Testis (tissue), 3 donors: ENCODE data around the gene MEIS3. TPM values are rescaled to one million over a fixed set of nuclear protein-coding genes. Genes with fewer than 3 reads are reported as not detected.

Experiments used
- DNase-seq: peaks from one replicate; pipeline ENCODE4 v3.0.0-alpha.2; 2019
- H3K27ac ChIP-seq, 2 donors: fragments of 200-600 bp; sonication (generic); one replicate each; pipeline ENCODE4 v1.5.1; 2019
- H3K27me3 ChIP-seq: fragments of 200-600 bp; sonication (generic); one replicate; pipeline ENCODE4 v1.5.1; 2019
- H3K36me3 ChIP-seq: fragments of 200-600 bp; sonication (generic); one replicate; pipeline ENCODE4 v1.5.1; 2017; ENCODE audit warnings: low read depth; ENCODE audit errors: missing control alignments
- H3K4me1 ChIP-seq: fragments of 200-600 bp; sonication (generic); one replicate; pipeline ENCODE4 v1.5.1; 2019
- H3K4me3 ChIP-seq, 2 donors: fragments of 200-600 bp; sonication (generic); one replicate each; pipeline ENCODE4 v1.5.1; 2017 to 2019
- H3K9me3 ChIP-seq: fragments of 200-600 bp; sonication (generic); one replicate; pipeline ENCODE4 v1.5.1; 2017
- CTCF ChIP-seq, 3 experiments: fragments of 450-650 bp in 2 of 3; fragments of 200-600 bp in 1 of 3; sonication (generic) in 1 of 3; IDR thresholded peaks; one replicate each; pipeline ENCODE4 v1.5.1; 2016 to 2019; ENCODE audit warnings: antibody characterized with exemption in 3 of 3, mild to moderate bottlenecking in 2 of 3, moderate library complexity in 1 of 3
- POLR2A ChIP-seq: fragments of 450-650 bp; IDR thresholded peaks from one replicate; pipeline ENCODE4 v1.6.1; 2017; ENCODE audit warnings: antibody characterized with exemption, mild to moderate bottlenecking, moderate library complexity
- WGBS, 2 donors: methylation state at CpG; one replicate each; pipeline ENCODE4 v1.1.5; 2018; 5-methylcytosine and 5-hydroxymethylcytosine counted together
- intact Hi-C: fragments of 100-400 bp; cut with DNase I; formaldehyde crosslinking; loops from one replicate; pipeline ENCODE4 v1.15.1; 2023; ENCODE audit warnings: low total_unique reads
- polyA plus RNA-seq: library from polyadenylated mRNA; stranded (reverse); fragments of 350-450 nt; fragmentation: Illumina TruSeq; extraction: RNeasy Lipid Tissue Mini Kit (QIAGEN cat#74804); gene quantifications from one replicate; pipeline ENCODE4 v1.2.3, GENCODE V29; 2014; ENCODE audit warnings: low read depth, low replicate concordance; ENCODE audit not compliant: insufficient read depth
- total RNA-seq, 2 donors: library from RNA; depleted of rRNA; stranded (reverse); fragments of >200 nt; gene quantifications; one replicate each; pipeline ENCODE4 v1.2.3, GENCODE V29; 2016

The MEIS3 gene
- total and polyA plus RNA-seq, 3 donors from 2014 or later = 12.5 to 21.3 (median 17.4) TPM

- intact Hi-C loops = loop anchor here (10.0 kb wide), 1 partner anchor 82 kb away; the partner anchor contains the start of gene NAPA
- no peaks in the 10 kb centered on the region for H3K36me3 ChIP-seq
- no peak overlapping the region for H3K27ac ChIP-seq
- DNase-seq = no peak
- H3K27me3 ChIP-seq = no peaks in the 10 kb centered on the region
- TF ChIP-seq CTCF (IDR thresholded peaks at IDR 0.05) (no peak), POLR2A (no peak)
- WGBS, 2 donors = 73 to 77% methylated on average over 1 of the region's 1 CpG
- H3K9me3 ChIP-seq = no peaks in the 10 kb centered on the region
- no peak overlapping the region for H3K4me3 ChIP-seq
- H3K4me1 ChIP-seq = peaks cover 6% of the 10 kb centered on the region
Measured at GRCh38 chr19:47433121-47433520, 13.8 kb upstream of the MEIS3 start.

GRCh38 chr19:47432499-47432898, 13.2 kb upstream of the MEIS3 start:
- no peak for DNase-seq
- H3K4me1 ChIP-seq = peaks cover 8% of the 10 kb centered on the region
- no peaks in the 10 kb centered on the region for H3K27me3 ChIP-seq
- H3K4me3 ChIP-seq = no peak overlapping the region
- TF ChIP-seq CTCF (IDR thresholded peaks at IDR 0.05) (no peak), POLR2A (no peak)
- H3K36me3 ChIP-seq = no peaks in the 10 kb centered on the region
- no peaks in the 10 kb centered on the region for H3K9me3 ChIP-seq
- no peak overlapping the region for H3K27ac ChIP-seq
- intact Hi-C loops = loop anchor here (10.0 kb wide), 1 partner anchor 82 kb away; the partner anchor contains the start of gene NAPA

GRCh38 chr19:47432091-47432490, 12.8 kb upstream of the MEIS3 start:
- TF ChIP-seq POLR2A (no peak), CTCF (IDR thresholded peaks at IDR 0.05) (no peak)
- Histone ChIP-seq H3K4me1 (peaks cover 10% of the 10 kb centered on the region), H3K9me3 (no peaks in the 10 kb centered on the region), H3K4me3 (no peak overlapping the region), H3K27ac (no peak overlapping the region), H3K27me3 (no peaks in the 10 kb centered on the region), H3K36me3 (no peaks in the 10 kb centered on the region)
- intact Hi-C loops = loop anchor here (10.0 kb wide), 1 partner anchor 83 kb away; the partner anchor contains the start of gene NAPA
- no peak for DNase-seq
- 80 to 87% methylated on average over 10 to 18 of the region's 18 CpGs for WGBS, 2 donors

- peak; percentile 56 for DNase-seq
Measured at GRCh38 chr19:47430041-47430802, 10.9 kb upstream of the MEIS3 start.

More at GRCh38 chr19:47430041-47430802, 10.9 kb upstream of the MEIS3 start:
- peaks cover 10% of the 10 kb centered on the region for H3K4me1 ChIP-seq
- intact Hi-C loops = loop anchor here (10.0 kb wide), 1 partner anchor 85 kb away; the partner anchor contains the start of gene NAPA
- H3K9me3 ChIP-seq = no peaks in the 10 kb centered on the region
- peak overlapping the region; percentile 11 to 17 for H3K4me3 ChIP-seq
- no peak overlapping the region for H3K27ac ChIP-seq
- 4 to 19% methylated on average over 8 to 68 of the region's 69 CpGs for WGBS, 2 donors
- H3K27me3 ChIP-seq = no peaks in the 10 kb centered on the region
- no peak for TF ChIP-seq POLR2A
- peak in 2 of 3 experiments; percentile 24 to 44 for TF ChIP-seq CTCF (IDR thresholded peaks at IDR 0.05)
- no peaks in the 10 kb centered on the region for H3K36me3 ChIP-seq
